ENCODE results near the gene TRIM43B.
"Not testable (repeated sequence)": the region's sequence is repeated elsewhere in the genome, so short reads cannot be mapped to it uniquely, and the experiment has no call there.

TRIM43B gene

GRCh38 chr2:95484654-95485053 lies at the start of gene TRIM43B:
TSS of gene TRIM43B (minus strand) at chr2:95484754. CDS start at chr2:95482714, 2,040 bp downstream.
- not testable (repeated sequence) for DNase-seq

GRCh38 chr2:95531254-95531771 lies 46.8 kb upstream of the TRIM43B start:
- no peak for DNase-seq

- no peak for DNase-seq
These were observed 46.2 kb upstream of the TRIM43B start for GRCh38 chr2:95530734-95531133.

GRCh38 chr2:95526360-95527341 lies 42.1 kb upstream of the TRIM43B start:
- DNase-seq, result peak; percentile 59

- DNase-seq, result no peak
These were observed 40.9 kb upstream of the TRIM43B start for GRCh38 chr2:95525294-95526035.

- DNase-seq, result no peak
These were observed 39.6 kb upstream of the TRIM43B start for GRCh38 chr2:95524195-95524594.

GRCh38 chr2:95514718-95515117 lies 30.2 kb upstream of the TRIM43B start:
- DNase-seq, result no peak

GRCh38 chr2:95514226-95514625 lies 29.7 kb upstream of the TRIM43B start:
- DNase-seq, result not testable (repeated sequence)

- no peak for DNase-seq
These were observed 24.9 kb upstream of the TRIM43B start for GRCh38 chr2:95509408-95509807.

GRCh38 chr2:95505222-95505621 lies 20.7 kb upstream of the TRIM43B start:
- DNase-seq, result no peak

- DNase-seq, result no peak
These were observed 16.3 kb upstream of the TRIM43B start for GRCh38 chr2:95500854-95501253.

GRCh38 chr2:95492076-95492475 lies 7.5 kb upstream of the TRIM43B start:
- DNase-seq, result not testable (repeated sequence)

- DNase-seq, result not testable (repeated sequence)
These were observed 9.5 kb downstream of the TRIM43B start for GRCh38 chr2:95475025-95475424.

GRCh38 chr2:95467984-95468383 lies 16.6 kb downstream of the TRIM43B start:
- DNase-seq, result not testable (repeated sequence)

- DNase-seq, result not testable (repeated sequence)
These were observed 18.0 kb downstream of the TRIM43B start for GRCh38 chr2:95466572-95466971.

GRCh38 chr2:95463292-95463691 lies 21.3 kb downstream of the TRIM43B start:
- not testable (repeated sequence) for DNase-seq

- DNase-seq, result not testable (repeated sequence)
These were observed 39.2 kb downstream of the TRIM43B start for GRCh38 chr2:95445317-95445716.

- DNase-seq, result not testable (repeated sequence)
These were observed 42.0 kb downstream of the TRIM43B start for GRCh38 chr2:95442474-95443099.

- DNase-seq, result not testable (repeated sequence)
These were observed 48.7 kb downstream of the TRIM43B start for GRCh38 chr2:95435872-95436209.

GRCh38 chr2:95435162-95435871 lies 49.2 kb downstream of the TRIM43B start:
- DNase-seq, result not testable (repeated sequence)

- DNase-seq, result not testable (repeated sequence)
These were observed 50.0 kb downstream of the TRIM43B start for GRCh38 chr2:95434507-95435076.

GRCh38 chr2:95433973-95434372 lies 50.6 kb downstream of the TRIM43B start:
- not testable (repeated sequence) for DNase-seq

Data from CD4-positive, alpha-beta T cell treated with Interleukin-12 subunit alpha and Interleukin-12 subunit beta, for 1 hour (primary cell).